ENCODE results near the gene PADI2. TPM values are rescaled to one million over a fixed set of nuclear protein-coding genes. Genes with fewer than 3 reads are reported as not detected.

The PADI2 gene
- total RNA-seq, 1 experiment from 2014 or later: 3.0 TPM

DNA sequence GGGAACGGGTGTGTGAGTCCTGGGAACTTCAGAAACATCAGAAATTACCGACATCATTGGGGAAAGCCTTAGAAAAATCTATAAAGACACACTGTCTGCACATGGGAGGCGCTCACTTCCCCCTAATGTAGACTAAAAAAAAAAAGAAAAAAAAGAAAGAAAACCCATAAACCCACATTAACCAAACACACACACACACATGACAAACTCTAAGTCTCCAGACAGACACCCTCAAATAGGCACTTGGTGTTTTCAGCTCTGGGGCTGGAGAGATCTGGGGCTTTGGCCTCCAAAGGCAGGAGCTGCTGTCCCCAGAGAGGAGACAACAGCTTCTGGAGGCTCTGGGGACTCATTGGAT lies 52.2 kb downstream of the PADI2 start:
- H3T11ph ChIP-seq (ENCODE audit: low read length): no peak overlapping the region
- no peak overlapping the region for H3K23ac ChIP-seq (ENCODE audit: insufficient read length, low read depth, low read length)
- no peaks in the 10 kb centered on the region for H3K79me1 ChIP-seq (ENCODE audit: insufficient read depth, low read depth, low read length, poor library complexity, severe bottlenecking)
- no peak overlapping the region for H2AFZ ChIP-seq (ENCODE audit: low read length)
- no peak overlapping the region for H2BK120ac ChIP-seq (ENCODE audit: low read depth, low read length, poor library complexity, severe bottlenecking)
- Mint-ChIP-seq H3K27ac (no peak overlapping the region), H3K9me3 (peaks cover 2 to 3% of the 10 kb centered on the region in 2 experiments; a peak in 1 of 5 replicates), H3K4me3 (no peak overlapping the region), H3K4me1 (peaks cover 4 to 17% of the 10 kb centered on the region in 2 experiments), H3K27me3 (ENCODE audit: low read depth) (peaks cover 5% of the 10 kb centered on the region; the same call in 1 of the 2 replicates), H3K36me3 (ENCODE audit: insufficient read depth in 1 of 3, low read depth in 3 of 3) (no peaks in the 10 kb centered on the region)
- no peak overlapping the region for H3K56ac ChIP-seq (ENCODE audit: insufficient read length, low read depth, low read length)
- H3K9ac ChIP-seq (ENCODE audit: extremely low read depth, insufficient read length, low read length): no peak overlapping the region
- H2BK20ac ChIP-seq (ENCODE audit: low read depth, low read length, poor library complexity, severe bottlenecking): no peak overlapping the region
- no peak overlapping the region for H2BK15ac ChIP-seq (ENCODE audit: low read depth, low read length)
- H3K9me3 ChIP-seq (ENCODE audit: control insufficient read depth, low read depth, low read length): no peaks in the 10 kb centered on the region
- no peaks in the 10 kb centered on the region for H4K20me1 ChIP-seq (ENCODE audit: control insufficient read depth, insufficient read depth, insufficient read length)
- TF ChIP-seq, protein P1, sequence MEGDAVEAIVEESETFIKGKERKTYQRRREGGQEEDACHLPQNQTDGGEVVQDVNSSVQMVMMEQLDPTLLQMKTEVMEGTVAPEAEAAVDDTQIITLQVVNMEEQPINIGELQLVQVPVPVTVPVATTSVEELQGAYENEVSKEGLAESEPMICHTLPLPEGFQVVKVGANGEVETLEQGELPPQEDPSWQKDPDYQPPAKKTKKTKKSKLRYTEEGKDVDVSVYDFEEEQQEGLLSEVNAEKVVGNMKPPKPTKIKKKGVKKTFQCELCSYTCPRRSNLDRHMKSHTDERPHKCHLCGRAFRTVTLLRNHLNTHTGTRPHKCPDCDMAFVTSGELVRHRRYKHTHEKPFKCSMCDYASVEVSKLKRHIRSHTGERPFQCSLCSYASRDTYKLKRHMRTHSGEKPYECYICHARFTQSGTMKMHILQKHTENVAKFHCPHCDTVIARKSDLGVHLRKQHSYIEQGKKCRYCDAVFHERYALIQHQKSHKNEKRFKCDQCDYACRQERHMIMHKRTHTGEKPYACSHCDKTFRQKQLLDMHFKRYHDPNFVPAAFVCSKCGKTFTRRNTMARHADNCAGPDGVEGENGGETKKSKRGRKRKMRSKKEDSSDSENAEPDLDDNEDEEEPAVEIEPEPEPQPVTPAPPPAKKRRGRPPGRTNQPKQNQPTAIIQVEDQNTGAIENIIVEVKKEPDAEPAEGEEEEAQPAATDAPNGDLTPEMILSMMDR (conservative IDR thresholded peaks at IDR 0.05): no peak
- H3K23me2 ChIP-seq (ENCODE audit: insufficient read length, low read depth, low read length, poor library complexity, severe bottlenecking): no peaks in the 10 kb centered on the region
- no peaks in the 10 kb centered on the region for H3K4me1 ChIP-seq (ENCODE audit: insufficient read depth, low read length)
- H2BK5ac ChIP-seq (ENCODE audit: insufficient read length, low read length): no peak overlapping the region
- no peak for DNase-seq
- H3K4me2 ChIP-seq (ENCODE audit: insufficient read depth, insufficient read length, low read length): no peak overlapping the region
- no peak overlapping the region for H4K91ac ChIP-seq (ENCODE audit: insufficient read length, low read depth, low read length)
- H3K14ac ChIP-seq (ENCODE audit: insufficient read depth, low read length): no peak overlapping the region
- H3K4ac ChIP-seq (ENCODE audit: low read depth, low read length): no peak overlapping the region
- no peak overlapping the region for H3K27ac ChIP-seq (ENCODE audit: insufficient read length, low read depth, low read length)
- H3K18ac ChIP-seq (ENCODE audit: insufficient read length, low read depth, low read length): no peak overlapping the region
- H4K5ac ChIP-seq (ENCODE audit: insufficient read length, low read depth, low read length): no peak overlapping the region
- no peak overlapping the region for H4K8ac ChIP-seq (replicated peaks; ENCODE audit: insufficient read length, low read depth, low read length)
- H3K27me3 ChIP-seq (ENCODE audit: insufficient read depth, low read length): no peaks in the 10 kb centered on the region
- no peak overlapping the region for H2BK12ac ChIP-seq (ENCODE audit: insufficient read length, low read depth, low read length)
- no CpG with 5 or more reads among the region's 3 CpGs for WGBS (ENCODE audit: extremely low coverage, insufficient read length, low lambda C conversion rate)
- no peak overlapping the region for H2AK5ac ChIP-seq (ENCODE audit: insufficient read length, low read length)
- no peaks in the 10 kb centered on the region for H3K79me2 ChIP-seq (ENCODE audit: insufficient read depth, low read length)
